HG03558 (cell line): Measurements from ENCODE around the gene DNAH8.

Experiments
- ATAC-seq: cut with Tn5 transposase; IDR thresholded peaks from one replicate; pipeline ENCODE4 v1.9.1; 2021; ENCODE audit warnings: moderate number of reproducible peaks; ENCODE audit not compliant: unreplicated experiment; ENCODE audit errors: extremely low read depth

The DNAH8 gene

DNA sequence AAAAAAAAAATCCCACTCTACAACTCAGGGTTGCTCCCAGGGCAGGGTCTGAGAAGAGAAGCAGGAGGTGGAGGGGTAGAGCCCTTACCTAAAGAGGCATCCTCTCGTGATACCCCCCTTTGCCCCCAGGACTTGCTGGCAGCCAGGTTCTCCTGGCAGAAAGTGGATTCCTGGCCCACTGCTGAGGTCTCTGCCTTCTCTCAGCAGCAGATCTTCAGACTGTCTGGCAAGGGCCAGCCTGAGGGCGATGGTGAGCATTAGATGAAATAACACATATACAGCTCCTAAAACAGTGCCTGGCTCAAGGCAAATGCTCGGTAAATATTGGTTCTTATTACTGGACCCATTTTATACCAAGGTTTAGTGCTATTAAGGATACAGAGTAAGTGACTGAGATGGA, 328.7 kb downstream of the DNAH8 start:
- no peak for ATAC-seq

DNA sequence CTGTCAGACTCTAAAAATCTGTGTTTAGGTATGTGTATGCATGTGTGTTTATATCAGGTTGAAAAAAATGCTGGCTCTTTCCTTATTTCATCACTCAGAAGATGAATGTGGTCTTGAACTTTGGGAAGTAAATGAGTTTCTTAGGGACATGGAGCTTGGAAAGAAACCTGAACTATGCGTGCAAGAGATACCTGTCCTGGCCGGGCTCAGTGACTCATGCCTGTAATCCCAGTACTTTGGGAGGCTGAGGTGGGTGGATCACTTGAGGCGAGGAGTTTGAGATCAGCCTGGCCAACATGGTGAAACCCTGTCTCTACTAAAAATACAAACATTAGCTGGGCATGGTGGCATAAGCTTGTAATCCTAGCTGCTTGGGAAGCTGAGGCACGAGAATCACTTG, 329.1 kb downstream of the DNAH8 start:
- no peak for ATAC-seq

DNA sequence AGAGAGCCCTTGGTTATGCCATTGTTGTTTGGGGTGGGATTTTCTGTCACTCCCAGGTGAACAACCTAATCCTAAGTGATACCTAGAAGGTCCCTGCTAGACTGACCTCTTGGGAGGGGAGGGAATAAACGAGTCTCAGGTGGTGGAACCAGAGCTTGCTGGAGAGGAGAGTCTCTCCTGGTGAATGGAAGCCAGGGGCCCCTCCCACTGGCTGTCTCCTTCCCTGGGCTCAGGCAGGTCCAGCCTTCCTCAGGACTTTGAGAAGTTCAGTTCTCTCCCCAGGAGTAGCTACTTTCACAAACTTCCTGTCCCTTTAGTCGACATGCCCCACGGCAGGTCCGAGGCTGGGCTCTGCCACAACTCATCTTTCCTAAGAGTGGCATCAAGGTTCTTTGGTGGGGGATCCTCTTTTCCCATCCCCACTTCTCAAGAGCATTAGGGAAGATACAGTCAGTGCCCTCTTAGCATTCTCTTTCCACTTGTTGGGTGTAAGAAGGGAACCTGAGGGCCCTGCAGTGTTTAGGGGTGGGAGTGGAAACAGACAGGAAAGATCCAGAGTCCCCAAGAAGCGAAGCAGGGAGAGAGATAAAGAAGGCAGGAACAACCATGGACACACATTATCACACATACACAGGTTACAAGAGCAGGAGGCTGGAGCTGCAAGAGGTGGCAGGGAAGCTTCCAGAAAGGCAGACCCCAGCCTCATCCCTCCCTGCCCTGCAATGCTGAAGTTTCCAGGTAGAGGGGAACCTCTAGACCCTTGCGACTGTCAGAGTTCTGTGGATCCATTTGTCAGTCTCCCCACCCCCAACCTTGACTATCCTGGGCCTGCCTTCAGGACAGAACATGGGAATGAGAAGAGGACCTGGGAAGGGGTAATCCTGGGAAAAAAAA, 332.6 kb downstream of the DNAH8 start:
- no peak for ATAC-seq

DNA sequence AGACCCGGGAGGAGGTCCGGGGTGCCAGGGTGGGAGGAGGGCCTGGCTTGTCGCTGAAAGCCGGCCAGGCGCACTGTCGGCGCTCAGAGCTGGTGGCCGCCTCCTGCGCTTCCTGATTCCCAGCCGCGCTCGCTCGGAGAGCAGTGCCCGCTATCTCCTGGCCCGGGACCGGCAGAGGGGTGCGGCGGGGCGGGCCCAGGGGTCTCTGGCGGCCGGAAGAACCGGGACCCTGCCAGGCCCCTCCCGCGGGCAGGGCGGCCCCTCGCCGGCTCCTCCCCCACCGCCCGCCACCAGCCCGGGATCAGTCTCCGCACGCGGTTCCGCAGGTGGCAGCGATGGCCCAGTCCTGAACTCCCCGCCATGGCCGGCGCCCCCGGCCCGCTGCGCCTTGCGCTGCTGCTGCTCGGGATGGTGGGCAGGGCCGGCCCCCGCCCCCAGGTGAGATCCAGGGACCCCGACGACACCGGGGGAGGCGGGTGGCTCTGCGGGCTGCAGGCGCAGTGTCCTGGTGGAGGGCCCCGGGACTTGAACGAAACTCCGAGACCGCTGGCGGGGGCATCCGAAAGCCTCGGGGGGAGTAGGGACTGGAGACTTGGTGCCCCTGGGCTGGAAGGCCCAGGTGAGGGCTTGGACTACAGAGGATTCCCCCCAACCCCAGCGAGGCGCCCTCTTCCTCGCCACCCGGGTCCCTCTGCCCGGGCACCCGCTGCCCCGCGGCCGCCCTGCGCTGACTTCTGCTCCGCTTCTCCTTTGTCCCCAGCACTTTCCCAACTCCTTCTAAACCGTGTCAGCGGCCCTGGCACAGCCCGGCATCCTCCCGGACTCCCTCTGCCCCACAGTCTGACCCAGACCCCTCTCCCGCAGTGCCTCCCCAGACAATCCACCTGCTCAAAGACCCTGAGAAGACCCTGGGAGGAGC, 333.6 kb downstream of the DNAH8 start, which contains the start of gene GLP1R:
Gene GLP1R (plus strand): TSS at position 301 of the 919 bp plus-strand sequence. CDS start 60 bp downstream, at position 361.
- no peak for ATAC-seq

DNA sequence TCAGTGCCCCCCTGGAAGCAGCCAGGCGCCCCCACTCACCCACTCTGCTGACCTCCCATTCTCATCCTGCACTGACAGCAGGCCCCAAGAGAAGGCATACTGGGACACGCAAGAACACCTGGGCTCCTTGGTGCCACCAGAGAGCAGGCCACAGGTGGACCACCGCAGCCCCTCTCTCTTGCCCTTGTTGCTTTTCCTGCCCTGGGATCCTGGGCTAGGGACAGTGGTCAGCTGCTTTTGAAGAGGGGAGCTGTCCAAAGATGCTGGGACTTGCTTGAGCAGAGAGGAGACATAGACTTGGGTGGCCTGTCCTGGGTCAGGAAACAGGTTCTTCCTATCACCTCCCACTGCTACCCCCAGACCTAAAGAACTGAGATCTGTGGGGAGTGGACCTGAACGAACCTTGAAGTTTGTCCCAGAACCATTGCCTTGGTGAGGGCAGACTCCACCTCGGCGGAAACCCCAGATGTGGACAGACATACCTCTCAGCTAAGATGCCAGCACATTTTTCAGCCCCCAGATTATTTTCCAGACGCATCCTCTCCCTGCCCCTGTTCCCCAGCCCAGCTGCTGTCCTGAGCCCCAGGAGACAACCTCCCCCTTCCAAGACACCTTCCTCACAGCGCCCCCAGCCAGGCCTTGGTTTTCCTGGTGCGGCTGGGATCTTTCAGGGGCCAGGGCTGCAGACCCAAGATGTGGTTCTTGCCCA, 334.6 kb downstream of the DNAH8 start:
- ATAC-seq: no peak

DNA sequence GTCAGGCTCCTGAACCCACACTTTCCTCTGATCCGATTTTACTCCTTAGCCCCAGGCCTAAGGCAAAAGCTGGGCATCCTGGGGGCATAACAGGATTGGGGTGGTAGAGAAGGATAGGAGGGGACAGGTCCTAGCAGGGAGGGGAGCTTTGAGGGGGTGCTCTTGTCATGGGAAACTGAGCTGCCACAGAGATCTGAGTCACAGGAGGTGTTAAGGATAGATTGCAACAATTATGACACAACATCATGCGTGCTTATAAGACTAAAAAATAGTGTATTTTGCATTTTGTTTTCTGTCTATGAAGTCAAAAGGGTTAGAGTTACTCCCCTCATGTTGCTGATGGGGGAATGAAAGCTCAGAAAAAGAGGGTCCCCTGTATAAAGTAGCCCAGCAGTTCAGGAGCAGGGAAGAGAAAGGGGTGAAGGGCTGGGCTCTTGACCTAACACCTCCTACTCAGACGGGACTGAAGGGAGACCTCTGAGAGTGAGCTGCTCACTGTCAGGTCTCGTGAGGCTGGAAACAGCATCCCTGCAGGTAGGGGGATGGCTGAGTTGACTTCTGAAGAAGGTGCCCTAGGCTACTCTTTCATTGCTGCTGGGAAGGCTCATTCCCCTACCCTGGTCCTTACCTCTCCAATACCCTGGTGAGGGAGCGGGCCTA, 335.5 kb downstream of the DNAH8 start:
- ATAC-seq: no peak

DNA sequence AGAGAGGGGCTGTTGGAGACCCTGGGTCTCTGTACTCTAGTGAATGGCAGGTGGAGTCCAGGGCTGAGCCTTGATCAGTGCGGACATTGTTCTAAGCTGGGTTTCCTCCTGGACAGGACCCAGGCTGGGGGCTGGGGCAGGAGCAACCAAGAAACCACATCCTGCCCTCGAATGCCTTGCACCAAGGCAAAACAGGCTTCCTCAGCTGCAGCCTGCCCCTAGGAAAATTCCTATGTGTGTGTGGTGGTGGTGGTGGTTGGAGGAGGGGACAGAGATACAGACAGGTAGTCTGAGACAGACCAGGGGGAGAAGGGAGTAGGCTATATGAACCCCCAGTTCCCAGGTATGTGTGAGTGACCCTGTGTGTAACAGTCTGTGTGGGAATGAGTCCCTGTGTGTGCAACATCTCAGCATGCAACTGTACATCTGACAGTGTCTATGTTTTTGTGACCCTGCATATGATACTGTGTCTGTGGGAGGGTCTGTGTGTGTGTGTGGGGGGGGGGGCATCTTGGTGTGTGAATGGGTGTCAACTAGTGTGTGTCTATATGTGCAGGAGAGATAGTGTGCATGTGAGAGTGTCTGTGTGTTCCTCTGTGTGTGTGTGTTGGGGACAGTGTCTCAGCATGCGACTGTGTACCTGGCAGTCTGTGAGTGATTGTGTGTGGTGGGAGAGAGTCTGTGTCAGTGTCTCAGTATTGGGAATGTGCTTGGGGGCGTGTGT, 336.4 kb downstream of the DNAH8 start:
- no peak for ATAC-seq

DNA sequence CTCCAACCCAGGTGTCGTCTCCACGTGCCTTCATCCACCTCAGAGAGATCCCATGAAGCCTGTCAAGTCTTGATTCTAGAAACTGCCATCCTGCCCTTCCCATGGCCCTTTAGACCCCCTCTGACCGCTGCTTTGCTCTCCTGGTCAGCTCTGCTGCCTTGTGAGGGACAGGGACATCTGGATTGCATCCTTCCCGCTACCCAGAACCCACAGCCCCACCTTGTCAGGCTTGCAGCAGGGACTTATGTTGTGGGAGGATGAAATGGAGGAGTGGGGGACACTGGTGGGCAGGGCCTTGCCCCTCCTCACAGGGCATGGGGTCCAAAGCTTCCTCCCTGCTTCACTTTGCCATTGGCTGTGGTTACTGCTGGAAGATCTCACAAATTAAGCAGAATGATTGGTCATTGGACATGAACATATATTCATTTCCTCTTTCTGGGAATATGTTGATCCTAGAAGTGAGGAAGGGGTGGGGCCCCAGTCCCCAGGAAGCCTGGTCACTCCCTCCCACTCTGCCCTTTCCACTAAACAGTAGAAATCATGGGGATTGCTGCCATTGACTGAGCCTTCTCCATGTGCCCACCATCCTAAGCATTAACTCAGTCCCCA, 338.0 kb downstream of the DNAH8 start:
- ATAC-seq: no peak

DNA sequence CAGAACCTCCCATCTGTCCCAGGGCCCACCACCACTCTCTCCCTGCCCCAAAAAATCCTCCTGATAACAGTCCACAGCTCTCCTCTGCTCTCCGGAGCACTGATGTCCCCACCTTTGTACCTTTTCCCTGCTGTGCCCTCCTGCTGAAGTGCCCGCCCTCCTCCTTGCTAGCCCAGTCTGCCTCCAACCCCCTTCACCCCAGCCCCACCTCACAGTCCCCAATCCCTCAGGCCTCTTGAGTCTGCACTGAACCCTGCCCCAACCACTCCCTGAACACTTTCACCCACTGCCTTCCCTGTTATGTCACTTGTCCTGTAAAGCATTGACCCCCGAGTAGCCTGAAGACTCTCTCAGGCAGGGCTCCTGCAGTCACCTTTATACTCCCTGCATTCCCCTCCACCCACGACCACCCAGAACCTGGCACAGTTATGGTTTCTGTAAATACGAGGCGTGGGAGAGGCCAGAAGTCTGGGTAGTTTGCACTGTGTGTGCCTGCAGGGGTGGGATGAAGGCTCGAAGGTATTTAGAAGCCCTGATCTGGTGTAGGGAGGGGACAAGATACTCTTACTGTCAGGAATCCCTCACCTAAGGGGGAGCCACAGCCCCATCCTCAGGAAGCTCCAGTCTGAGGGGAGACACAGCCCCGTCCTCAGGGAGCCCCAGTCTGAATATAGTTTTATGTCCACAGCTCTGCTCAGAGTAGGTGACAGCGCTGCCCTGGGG, 338.9 kb downstream of the DNAH8 start:
- ATAC-seq: no peak

DNA sequence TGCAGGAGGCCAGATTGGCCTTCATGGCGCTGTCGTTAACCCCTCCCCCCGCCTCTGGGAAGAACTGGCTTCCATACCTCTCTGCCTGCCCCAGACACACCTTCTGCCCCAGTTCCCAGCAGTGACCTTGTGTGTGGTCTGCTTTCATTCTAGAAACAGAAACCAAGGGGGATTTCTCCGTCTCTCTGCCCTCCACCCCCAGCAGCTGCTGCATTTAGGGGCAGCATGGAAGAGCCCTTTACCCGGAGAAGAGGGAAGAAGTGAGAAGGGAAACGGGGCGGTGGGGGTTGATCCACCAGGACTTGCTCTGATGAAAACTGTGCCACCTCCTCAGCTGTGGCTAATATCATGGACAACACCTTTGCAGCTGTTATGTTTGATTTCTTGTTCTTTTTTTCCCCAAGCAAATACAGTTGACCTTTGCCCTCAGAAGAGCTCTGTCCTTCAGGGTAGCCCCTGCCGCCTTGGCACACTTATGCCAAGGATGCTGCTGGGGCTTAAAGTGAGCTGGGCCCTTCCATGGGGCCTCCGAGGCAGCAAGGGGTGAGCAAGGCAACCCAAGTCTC, 339.5 kb downstream of the DNAH8 start:
- no peak for ATAC-seq

DNA sequence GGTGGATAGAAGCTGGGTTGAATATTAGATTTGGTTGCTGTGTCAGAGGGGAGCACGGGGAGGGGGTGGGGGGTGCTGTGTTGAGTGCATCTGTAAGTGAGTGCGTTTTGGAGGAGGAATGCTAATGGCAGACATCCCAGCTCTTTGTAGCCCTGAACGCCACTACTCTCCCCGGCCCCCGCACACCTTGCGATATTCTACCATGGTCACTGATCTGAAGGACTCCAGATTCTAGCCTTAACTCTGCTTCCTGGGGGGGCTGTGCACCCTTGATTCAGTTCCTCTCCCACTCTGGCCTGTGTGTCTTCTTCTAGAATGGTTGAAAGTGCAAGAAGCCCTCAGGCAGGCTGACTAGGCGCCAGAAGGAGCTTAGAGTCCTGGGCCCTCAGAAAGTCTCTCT, 340.6 kb downstream of the DNAH8 start:
- no peak for ATAC-seq

DNA sequence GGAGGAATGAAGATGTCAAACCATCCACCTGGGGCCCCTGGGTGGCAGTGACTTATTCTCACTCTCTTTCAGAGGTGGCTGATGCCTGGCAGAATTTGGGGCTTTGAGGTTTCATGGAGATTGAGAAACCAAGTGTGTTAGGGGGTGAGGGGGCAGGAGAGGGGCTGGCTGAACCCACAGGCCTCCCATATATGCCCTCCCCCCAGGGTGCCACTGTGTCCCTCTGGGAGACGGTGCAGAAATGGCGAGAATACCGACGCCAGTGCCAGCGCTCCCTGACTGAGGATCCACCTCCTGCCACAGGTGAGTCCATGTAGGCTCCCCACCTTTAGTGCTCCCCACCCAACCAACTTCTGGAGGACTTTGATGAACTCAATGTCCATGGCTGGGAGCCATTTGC, 341.1 kb downstream of the DNAH8 start:
- ATAC-seq: no peak

DNA sequence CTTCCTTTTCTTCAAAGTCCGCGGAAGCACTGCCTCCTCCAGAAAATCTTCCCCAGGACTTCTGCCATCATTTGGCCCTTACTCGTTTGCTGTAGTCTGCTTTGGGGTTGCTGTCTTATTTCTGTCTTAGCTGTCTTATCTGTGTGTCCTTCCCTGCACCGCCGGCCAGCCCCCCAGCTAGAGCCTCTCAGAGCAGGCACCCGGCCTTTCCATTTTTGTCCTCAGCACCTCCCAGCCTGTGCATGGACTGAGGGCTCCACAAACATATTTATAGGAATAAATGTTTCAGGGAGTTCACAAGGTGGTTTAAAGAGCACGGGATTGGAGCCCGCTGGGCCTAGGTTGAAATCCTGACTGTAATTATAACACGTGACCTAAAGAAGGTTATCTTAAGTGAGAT, 341.6 kb downstream of the DNAH8 start:
- no peak for ATAC-seq

DNA sequence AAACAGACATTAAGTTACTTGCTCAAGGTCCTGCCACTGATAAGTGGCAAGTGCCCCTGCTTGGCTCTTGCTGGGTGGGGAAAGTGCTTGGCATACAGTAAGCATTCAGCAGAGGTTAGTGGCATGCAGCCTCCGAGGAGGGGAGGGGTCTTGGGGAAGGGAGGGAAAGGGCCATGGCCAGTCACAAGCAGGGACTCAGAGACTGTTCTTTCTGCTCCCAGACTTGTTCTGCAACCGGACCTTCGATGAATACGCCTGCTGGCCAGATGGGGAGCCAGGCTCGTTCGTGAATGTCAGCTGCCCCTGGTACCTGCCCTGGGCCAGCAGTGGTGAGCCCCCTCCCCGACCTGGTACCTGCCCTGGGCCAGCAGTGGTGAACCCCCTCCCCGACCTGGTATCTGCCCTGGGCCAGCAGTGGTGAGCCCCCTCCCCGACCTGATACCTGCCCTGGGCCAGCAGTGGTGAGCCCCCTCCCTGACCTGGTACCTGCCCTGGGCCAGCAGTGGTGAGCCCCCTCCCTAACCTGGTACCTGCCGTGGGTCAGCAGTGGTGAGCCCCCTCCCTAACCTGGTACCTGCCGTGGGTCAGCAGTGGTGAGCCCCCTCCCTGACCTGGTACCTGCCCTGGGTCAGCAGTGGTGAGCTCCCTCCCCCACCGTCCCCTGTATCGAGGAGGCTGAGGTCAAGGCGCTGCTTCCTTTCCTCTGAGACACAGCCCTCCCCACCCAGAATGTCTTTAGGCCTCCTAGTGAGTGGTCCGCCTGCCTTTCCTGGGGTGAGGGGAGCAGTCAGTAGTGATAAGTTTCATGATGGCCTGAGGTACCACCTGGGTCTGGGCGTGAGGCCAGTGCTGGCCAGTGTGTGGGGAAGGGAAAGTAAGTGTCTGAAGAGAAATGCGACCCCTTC, 342.4 kb downstream of the DNAH8 start:
- ATAC-seq: no peak

DNA sequence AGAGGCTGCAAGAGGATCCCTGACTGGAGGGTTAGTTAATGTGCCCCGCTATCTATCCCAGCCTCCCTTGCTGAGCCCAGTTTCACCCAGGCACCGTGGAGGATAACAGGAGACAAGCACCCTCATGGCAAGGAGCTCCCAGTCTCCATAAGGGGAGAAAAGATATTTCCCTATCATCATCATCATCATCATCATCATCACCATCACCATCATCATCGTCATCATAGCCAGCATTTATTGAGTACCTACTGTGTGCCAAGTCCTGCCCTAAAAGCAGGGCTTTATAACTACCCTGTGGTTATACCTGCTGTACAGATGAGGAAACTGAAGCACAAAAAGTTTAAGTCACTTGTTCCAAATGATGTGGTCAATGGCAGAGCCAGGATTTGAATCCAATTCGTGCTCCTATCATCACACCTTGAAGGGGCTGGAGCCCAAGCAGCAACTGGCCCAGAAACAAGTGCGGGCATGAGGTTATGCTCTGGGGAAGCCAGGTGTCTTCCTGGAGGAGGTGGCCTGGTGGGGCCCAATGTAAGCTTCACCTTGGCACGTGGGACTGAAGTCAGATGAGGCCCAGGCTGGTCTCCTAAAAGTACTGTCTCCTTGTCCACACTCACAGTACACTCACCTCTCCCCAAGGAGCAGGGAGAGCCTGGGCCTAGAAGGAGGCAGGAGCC, 343.5 kb downstream of the DNAH8 start:
- no peak for ATAC-seq

DNA sequence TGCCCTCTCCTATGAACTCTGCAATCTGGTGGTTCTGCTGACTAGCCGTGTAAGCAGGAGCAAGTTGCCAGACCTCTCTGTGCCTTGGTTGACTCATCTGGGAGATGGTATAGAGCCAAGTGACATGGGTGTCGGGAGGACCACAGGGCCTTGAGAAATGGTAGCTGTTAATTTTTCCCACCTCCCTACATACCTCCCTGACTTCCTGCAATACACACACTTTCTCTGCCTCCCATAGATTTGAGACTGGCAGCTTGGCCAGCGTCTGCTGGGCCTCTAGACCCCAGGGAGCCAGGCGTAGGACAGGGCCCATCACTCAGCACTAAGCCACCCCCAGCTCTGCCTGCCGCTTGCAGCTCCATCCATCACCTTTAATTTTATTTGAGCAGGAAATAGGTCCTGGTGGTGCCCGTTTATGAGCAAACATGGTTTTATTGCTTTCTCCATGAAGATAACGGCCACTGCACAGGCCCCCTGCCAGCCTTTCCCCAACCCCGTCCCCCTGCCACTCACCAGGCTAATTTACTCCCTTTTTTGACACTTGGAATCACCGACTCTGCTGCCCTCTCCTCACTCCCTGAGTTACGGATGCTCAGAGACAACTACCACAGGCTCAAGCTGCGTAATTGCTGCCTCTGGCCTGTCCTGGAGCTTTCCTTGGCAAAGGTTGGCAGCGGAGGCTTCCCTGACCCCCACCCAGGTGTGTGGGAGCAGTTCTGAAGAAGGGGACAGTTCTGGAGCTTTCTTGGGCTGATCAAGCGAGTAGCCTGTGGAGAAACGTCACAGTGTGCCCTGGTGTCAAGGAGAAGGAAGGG, 344.6 kb downstream of the DNAH8 start:
- ATAC-seq: no peak
